B cell (primary cell): ENCODE measurements around the gene ASTN1.

Experiments
- CTCF ChIP-seq: fragments of 200-600 bp; IDR thresholded peaks from one replicate; pipeline ENCODE4 v1.8.0; 2022; ENCODE audit warnings: antibody characterized with exemption, mild to moderate bottlenecking
- EZH2 ChIP-seq: IDR thresholded peaks from 2 replicates; pipeline ENCODE4 v1.6.1; 2012; ENCODE audit warnings: borderline replicate concordance, low read depth, mild to moderate bottlenecking, moderate library complexity, low read length; ENCODE audit not compliant: insufficient read depth, poor library complexity, severe bottlenecking

GRCh38 chr1:177023726-177024125, 140.8 kb downstream of the ASTN1 start:
- TF ChIP-seq CTCF, result no peak
- no peak for TF ChIP-seq EZH2
